Right lobe of liver (tissue), 6 donors: Measurements from ENCODE around the gene LCN1. TPM values are rescaled to one million over a fixed set of nuclear protein-coding genes. Genes with fewer than 3 reads are reported as not detected.

ENCODE experiments used
- ATAC-seq, 4 donors: fragments of 200-7000 bp; cut with Tn5 transposase; one replicate each; pipeline ENCODE4 v1.9.1; 2020; ENCODE audit warnings: mild to moderate bottlenecking in 4 of 4, moderate library complexity in 4 of 4
- DNase-seq, 3 donors: peaks; one replicate each; pipeline ENCODE4 v3.0.0-alpha.2; 2020
- H3K27ac ChIP-seq, 3 donors: fragments of 200-600 bp; one replicate each; pipeline ENCODE4 v1.8.0; 2022
- H3K27me3 ChIP-seq, 2 donors: fragments of 200-600 bp; one replicate each; pipeline ENCODE4 v1.8.0; 2022
- H3K36me3 ChIP-seq, 4 donors: fragments of 200-600 bp; sonication (generic) in 1 of 4; one replicate each; pipeline versions ENCODE4 v1.5.1 to v1.8.0; 2017 to 2022; ENCODE audit warnings: control low read depth in 1 of 4
- H3K4me1 ChIP-seq, 4 donors: fragments of 200-600 bp; sonication (generic) in 1 of 4; one replicate each; pipeline versions ENCODE4 v1.5.1 to v1.8.0; 2017 to 2022; ENCODE audit warnings: control low read depth in 1 of 4
- H3K4me3 ChIP-seq, 3 donors: fragments of 200-600 bp; one replicate each; pipeline ENCODE4 v1.8.0; 2022
- H3K9me3 ChIP-seq, 4 donors: fragments of 200-600 bp; sonication (generic) in 1 of 4; one replicate each; pipeline versions ENCODE4 v1.5.1 to v1.8.0; 2017 to 2022; ENCODE audit warnings: control low read depth in 1 of 4
- CTCF ChIP-seq, 4 donors: fragments of 200-600 bp in 3 of 4; fragments of 450-650 bp in 1 of 4; IDR thresholded peaks; one replicate each; pipeline versions ENCODE4 v1.5.1 to v1.8.0; 2016 to 2022; ENCODE audit warnings: antibody characterized with exemption in 4 of 4, mild to moderate bottlenecking in 2 of 4
- POLR2A ChIP-seq: fragments of 450-650 bp; IDR thresholded peaks from one replicate; pipeline ENCODE4 v1.6.1; 2017; ENCODE audit warnings: antibody characterized with exemption, mild to moderate bottlenecking
- WGBS: methylation state at CpG from one replicate; pipeline ENCODE4 v1.1.6; 2018; ENCODE audit warnings: low coverage, low lambda C conversion rate; ENCODE audit not compliant: insufficient coverage; ENCODE audit errors: missing lambda C conversion rate; 5-methylcytosine and 5-hydroxymethylcytosine counted together
- intact Hi-C, 2 donors: fragments of 100-400 bp; cut with DNase I; formaldehyde crosslinking; loops; one replicate each; pipeline versions ENCODE4 v1.11.2 to v1.14.1; 2022
- total RNA-seq, 6 experiments: library from RNA; depleted of rRNA in 2 of 6; stranded (reverse); fragments of >200 nt in 2 of 6; fragmentation: NEBNext Ultra II Directional in 3 of 6; extraction: Animal tissue kit (Norgen Biotek cat#: 25700) in 3 of 6; gene quantifications; one replicate each; pipeline versions ENCODE4 v1.1.0 to v1.2.4, GENCODE V29; 2016 to 2023
- donor health status: DM: no; HTN: yes; CAD: no.
- donor health status: DM: no; HTN: no; CAD: no.
- donor health status: DM: no; HTN: no; CAD: no.
- donor health status: DM: no; HTN: yes; CAD: no.
- donor health status: DM: no; HTN: yes; CAD: no.

The LCN1 gene
- total RNA-seq, 6 experiments from 2014 or later, result not detected

DNA sequence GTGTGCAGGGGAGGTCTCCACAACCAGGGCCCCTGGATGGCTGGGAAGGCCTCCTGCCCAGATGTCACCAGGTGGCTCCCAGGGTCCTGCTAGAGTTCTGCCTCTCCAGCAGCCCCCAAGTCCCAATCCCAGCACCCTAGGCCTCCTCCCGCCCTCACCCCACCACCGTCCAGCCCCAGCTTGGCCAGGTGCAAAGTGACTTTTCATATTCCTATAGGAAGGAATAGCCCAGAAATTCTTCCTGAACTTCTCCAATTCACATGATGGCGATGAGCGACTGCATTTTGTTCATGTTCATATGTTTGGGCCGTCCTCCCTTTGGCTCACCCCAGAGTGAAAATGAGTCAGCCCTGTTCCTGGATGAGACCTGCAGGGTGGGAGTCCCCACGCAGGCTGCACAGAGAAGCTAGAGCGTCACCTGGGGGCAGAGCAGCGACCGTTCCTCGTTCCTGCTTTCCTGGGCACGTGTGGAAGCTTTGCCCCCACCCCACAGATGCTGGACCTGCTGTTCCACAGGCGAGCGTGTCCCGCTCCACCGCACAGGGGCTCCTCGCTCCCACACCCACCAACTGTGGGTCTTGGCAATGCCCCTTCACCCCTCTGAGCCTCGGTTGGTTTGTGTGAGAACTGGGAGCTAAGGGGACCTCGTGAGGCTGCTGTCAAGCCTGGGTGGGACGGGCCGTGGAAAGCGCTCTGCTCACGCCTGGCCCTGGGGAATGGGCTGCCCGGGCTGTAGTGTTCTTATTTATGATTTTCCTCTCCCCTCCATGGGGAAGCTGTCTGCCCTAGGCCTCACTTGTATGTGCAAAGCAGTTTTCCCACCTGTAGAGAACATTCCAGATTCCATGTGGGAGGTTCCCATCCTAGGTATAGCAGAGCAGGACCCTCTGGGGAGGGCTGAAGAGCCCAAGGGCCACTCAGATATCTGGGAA, 13.9 kb upstream of the LCN1 start:
- Histone ChIP-seq H3K4me1 (no peaks in the 10 kb centered on the region), H3K9me3 (no peaks in the 10 kb centered on the region), H3K36me3 (peaks cover 0 to 14% (median 8%) of the 10 kb centered on the region in 4 donors), H3K27me3 (no peaks in the 10 kb centered on the region), H3K4me3 (no peak overlapping the region), H3K27ac (no peak overlapping the region)
- ATAC-seq (no peak), DNase-seq (peak; percentile 13 to 45 (median 36))
- intact Hi-C loops, result no loop called here
- 88% methylated on average over 8 of the region's 23 CpGs for WGBS
- no peak for TF ChIP-seq CTCF (IDR thresholded peaks at IDR 0.05)
- TF ChIP-seq POLR2A, result no peak

GRCh38 chr9:135508211-135508820, 12.9 kb upstream of the LCN1 start:
- H3K36me3 ChIP-seq, result peaks cover 0 to 11% (median 8%) of the 10 kb centered on the region in 4 donors
- DNase-seq, result peak in 1 of 3 donors; percentile 34
- H3K9me3 ChIP-seq, result no peaks in the 10 kb centered on the region
- H3K27ac ChIP-seq, result no peak overlapping the region
- no peaks in the 10 kb centered on the region for H3K27me3 ChIP-seq
- no peak overlapping the region for H3K4me3 ChIP-seq
- ATAC-seq, result no peak
- intact Hi-C loops, result no loop called here
- H3K4me1 ChIP-seq, result no peaks in the 10 kb centered on the region
- TF ChIP-seq CTCF (IDR thresholded peaks at IDR 0.05) (no peak), POLR2A (no peak)
- WGBS, result 95% methylated on average over 5 of the region's 9 CpGs

DNA sequence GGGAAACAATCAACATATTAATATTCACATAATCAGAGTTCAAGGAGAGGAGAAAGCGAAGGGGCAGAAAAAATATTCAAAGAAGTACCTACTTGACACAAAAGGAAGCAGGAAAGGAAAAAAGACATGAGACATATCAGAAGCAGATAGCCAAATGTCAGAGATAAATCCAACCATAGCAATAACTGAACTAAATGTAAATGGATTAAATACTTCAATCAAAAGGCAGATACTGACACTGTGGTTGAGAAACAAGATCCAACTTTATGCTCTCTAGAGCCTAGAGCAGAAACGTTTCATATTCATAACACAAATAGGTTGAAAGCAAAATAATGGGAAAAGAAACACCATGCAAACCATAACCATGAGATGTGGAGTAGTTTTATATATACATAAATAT, 11.8 kb upstream of the LCN1 start:
- Histone ChIP-seq H3K9me3 (no peaks in the 10 kb centered on the region), H3K4me1 (no peaks in the 10 kb centered on the region), H3K4me3 (no peak overlapping the region), H3K27me3 (no peaks in the 10 kb centered on the region), H3K27ac (no peak overlapping the region), H3K36me3 (peaks cover 0 to under 1% (median 0%) of the 10 kb centered on the region in 4 donors)
- 66% methylated on average over 2 of the region's 2 CpGs for WGBS
- ATAC-seq (no peak), DNase-seq (no peak)
- intact Hi-C loops, result no loop called here
- TF ChIP-seq POLR2A (no peak), CTCF (IDR thresholded peaks at IDR 0.05) (no peak)

DNA sequence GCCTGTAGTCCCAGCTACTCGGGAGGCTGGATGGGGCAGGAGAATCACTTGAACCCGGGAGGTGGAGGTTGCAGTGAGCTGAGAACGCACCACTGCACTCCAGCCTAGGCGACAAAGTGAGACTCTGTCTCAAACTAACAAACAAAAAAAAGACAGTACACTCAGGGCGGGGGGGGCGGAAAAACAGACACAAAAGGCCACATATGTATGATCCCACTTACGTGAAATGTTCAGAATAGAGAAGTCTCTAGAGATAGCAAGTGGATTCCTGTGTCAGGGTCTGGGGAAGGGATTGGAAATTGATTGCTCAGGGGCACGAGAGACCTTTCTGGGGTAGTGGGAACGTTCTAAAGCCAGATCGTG, 9.0 kb upstream of the LCN1 start:
- WGBS, result 47% methylated on average over 5 of the region's 10 CpGs
- DNase-seq (peak in 1 of 3 donors; percentile 17), ATAC-seq (no peak)
- Histone ChIP-seq H3K4me3 (no peak overlapping the region), H3K27ac (no peak overlapping the region), H3K4me1 (no peaks in the 10 kb centered on the region), H3K36me3 (no peaks in the 10 kb centered on the region), H3K27me3 (no peaks in the 10 kb centered on the region), H3K9me3 (no peaks in the 10 kb centered on the region)
- TF ChIP-seq POLR2A, result no peak
- TF ChIP-seq CTCF (IDR thresholded peaks at IDR 0.05), result no peak
- intact Hi-C loops, result no loop called here
